HG03354 (cell line): ENCODE measurements around the gene TOMM22.
A peak's percentile ranks its signal among the peaks of the same experiment; 100 is the strongest.
"Not testable (repeated sequence)": the region's sequence is repeated elsewhere in the genome, so short reads cannot be mapped to it uniquely, and the experiment has no call there.

Source experiments
- ATAC-seq: cut with Tn5 transposase; IDR thresholded peaks from one replicate; pipeline ENCODE4 v1.9.1; 2021; ENCODE audit warnings: mild to moderate bottlenecking; ENCODE audit not compliant: unreplicated experiment, poor library complexity, severe bottlenecking

TOMM22 gene

DNA sequence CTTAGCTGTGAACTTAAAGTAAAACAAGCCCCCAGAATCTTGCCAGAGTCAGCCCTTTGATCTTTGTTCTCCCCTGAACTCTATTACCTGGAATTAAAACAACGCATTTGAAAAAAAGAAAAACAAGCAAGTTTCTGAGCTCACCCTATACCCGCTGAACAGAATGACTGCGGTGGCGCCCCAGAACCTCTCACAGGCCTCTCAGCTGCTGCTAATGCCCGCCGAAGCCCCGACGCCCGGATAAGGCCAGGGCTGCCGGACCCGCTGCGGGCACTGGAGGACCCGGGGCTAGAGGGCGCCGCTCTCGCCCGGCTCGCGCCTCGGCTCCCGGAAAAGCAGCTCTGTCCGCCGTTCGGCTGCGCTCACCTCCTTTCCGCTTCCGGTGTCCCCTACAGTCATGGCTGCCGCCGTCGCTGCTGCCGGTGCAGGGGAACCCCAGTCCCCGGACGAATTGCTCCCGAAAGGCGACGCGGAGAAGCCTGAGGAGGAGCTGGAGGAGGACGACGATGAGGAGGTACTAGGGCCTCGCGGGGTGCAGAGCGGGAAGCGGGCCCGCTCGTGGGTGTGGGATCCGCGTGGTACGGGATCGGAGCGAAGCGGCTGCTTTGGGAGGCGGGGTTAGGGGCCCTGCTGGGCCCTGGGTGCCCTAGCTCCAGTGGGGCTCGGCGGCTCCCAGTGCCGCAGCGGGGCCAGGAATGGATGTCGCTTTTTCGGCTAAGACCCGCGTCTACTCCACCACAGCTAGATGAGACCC, at the start of gene TOMM22:
Gene TOMM22, plus strand, starts transcription at position 376 of the 754 bp plus-strand sequence. Its CDS starts 22 bp downstream, at position 398.
- peak; percentile 95 for ATAC-seq

- no peak for ATAC-seq
Observed at GRCh38 chr22:38632528-38632927, 49.2 kb upstream of the TOMM22 start.

GRCh38 chr22:38638216-38638615, 43.5 kb upstream of the TOMM22 start:
- ATAC-seq, result no peak

DNA sequence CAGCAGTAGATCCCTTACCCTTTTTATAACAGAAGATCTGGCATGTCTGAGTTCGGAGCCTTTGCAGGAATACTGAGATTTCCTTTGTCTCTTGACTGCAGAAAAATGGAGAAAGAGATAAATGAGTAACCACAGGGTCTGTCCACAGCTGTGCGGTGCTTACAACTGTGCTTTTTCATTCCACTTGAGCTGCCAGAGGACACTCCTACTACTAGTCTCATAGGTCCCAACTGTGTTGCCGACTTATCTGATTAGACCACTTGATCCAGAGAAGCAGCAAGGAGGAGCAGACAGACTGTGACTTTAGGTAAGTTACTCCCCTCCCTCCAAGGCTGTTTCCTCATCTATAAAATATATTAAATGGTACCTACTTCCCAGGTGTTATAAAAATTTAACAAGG, 43.0 kb upstream of the TOMM22 start:
- no peak for ATAC-seq

GRCh38 chr22:38641476-38642040, 40.2 kb upstream of the TOMM22 start:
- no peak for ATAC-seq

GRCh38 chr22:38644245-38644644, 37.5 kb upstream of the TOMM22 start:
- ATAC-seq, result not testable (repeated sequence)

DNA sequence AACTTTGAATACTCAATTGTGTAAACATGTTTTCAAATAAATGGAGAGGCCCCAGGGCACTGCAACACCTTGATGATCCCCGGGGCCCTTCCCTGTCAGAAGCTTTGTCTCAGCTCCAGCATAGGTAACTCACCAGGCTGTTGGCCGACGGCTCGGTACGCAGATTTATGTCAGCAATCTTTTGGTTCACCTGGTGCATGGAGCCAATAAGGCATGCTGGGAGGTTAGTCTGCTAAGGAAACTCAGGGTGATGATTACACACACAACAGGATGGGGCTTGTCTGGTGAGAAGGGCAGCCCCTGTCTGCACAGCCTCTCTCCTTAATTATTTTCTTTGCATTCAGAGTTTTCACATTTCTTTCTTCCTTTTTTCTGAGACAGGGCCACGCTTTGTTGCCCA, 36.3 kb upstream of the TOMM22 start:
- no peak for ATAC-seq

GRCh38 chr22:38649841-38650522, 31.8 kb upstream of the TOMM22 start:
- no peak for ATAC-seq

DNA sequence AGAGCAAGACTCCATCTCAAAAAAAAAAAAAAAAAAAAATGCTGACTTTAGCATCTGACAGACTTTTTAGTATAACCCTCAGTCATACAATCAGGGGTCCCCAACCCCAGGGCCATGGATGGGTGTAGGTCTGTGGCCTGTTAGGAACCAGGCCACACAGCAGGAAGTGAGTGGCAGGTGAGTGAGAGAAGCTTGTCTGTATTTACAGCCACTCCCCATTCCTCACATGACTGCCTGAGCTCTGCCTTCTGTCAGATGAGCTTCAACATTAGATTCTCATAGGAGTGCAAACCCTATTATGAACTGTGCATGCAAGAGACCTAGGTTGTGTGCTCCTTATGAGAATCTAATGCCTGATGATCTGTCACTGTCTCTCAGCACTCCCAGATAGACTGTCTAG, 28.9 kb upstream of the TOMM22 start:
- ATAC-seq, result no peak

GRCh38 chr22:38653741-38654140, 28.0 kb upstream of the TOMM22 start:
- ATAC-seq, result no peak

- ATAC-seq, result no peak
Observed at GRCh38 chr22:38655519-38656255, 26.1 kb upstream of the TOMM22 start.

DNA sequence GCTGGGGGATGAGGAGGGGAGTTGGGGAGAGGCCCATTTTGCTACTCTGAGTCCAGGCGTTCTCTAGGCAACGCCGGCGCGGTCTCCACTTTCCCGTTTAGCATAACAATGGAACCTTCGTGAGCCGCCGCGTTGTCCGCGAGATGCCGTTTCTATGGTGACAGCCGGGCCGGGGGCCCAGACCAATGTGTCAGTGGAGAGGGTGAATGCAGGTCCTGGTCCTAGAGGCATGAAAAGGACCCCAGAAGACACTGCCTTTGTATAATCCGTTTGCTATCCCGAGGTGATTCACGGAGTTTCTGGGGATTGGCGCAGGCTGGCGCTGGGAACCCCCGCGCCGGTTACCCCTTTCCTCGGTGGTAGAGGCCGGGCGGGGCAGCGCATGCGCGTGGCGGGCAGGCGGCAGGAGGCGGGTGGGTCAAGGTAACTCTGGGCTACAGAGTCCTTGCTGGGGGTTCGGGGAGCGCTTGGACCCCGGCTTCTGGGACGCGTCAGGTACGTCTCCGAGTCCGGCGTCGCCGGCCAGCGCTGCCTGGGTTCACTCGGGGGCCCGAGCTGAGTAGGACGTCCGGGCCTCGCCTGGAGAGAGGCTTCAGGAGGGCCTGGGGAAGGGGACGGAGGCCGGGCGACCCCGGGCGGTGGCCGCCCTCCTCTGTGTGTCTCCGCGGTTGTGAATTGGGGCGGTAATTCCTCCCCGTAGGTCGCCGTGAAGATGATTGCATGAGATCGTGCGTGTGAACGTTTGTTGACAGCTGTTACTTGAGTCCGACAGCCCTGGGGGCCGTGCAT, 25.3 kb upstream of the TOMM22 start, which contains the start of the genes CBY1 and FAM227A:
Gene CBY1, plus strand, starts transcription at position 383 of the 789 bp plus-strand sequence. CDS start 11,417 bp downstream, outside the sequence.
Gene FAM227A, minus strand, starts transcription at position 137 of the 789 bp plus-strand sequence. CDS start 6,224 bp downstream, outside the sequence.
- peak; percentile 73 for ATAC-seq

DNA sequence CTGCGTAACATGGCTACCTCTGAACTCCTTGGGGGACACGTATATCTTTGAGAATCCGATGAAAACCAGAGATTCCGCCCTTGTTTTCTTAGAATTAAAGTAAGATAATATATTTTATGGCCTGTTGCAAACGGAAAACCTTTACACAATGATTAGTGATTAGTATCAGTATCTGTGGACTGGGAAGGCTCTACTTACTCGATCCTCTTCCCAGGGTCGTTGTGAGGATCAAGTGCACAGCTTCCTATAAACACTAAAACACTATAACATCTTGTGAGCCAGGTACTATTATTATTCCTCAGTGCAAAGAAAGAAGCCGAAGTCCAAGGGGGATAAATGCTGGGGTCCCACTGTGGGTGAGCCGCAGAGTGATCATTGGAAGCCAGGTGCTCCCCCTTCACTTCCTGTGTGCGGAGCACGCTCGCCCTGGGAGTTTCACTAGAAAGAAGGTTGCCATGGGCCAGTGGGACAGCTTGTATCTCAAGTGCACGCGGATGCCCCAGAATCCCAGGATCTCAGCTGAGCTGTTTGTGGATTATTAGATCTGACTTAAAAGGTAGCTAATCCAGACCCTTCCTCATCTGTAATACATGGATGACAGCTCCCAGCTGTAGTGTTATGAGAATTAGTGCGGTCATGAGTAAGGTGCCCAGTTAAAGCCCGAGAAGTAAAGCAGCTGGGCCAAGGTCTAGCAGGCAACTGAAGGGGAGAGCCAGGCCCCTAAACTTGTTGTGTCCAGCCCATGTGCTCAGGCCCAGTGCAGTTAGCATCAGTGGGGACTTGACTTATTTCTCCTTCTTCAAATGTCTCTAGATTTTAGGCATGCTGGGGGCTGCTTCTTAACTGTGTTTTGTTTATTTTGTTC, 24.5 kb upstream of the TOMM22 start:
- peak; percentile 44 for ATAC-seq

- ATAC-seq, result no peak
Observed at GRCh38 chr22:38674888-38675287, 6.9 kb upstream of the TOMM22 start.

- ATAC-seq, result no peak
Observed at GRCh38 chr22:38675833-38676232, 5.9 kb upstream of the TOMM22 start.

DNA sequence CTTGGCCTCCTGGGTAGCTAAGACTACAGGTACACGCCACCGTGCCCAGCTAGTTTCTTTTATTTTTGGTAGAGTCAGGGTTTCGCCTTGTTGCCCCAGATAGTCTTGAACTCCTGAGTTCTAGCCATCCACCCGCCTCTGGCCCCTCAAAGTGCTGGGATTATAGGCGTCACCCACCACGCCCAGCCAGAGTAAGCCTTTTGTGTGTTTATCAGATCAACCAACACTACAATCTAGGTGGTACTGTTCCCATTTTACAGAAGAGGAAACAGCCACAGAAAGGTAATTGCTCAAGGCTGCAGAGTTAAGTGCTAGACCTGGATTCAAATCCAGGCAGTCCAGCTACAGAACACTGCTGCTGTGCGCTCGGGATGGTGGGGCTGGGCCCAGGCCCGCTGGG, 3.1 kb downstream of the TOMM22 start:
- ATAC-seq, result no peak

DNA sequence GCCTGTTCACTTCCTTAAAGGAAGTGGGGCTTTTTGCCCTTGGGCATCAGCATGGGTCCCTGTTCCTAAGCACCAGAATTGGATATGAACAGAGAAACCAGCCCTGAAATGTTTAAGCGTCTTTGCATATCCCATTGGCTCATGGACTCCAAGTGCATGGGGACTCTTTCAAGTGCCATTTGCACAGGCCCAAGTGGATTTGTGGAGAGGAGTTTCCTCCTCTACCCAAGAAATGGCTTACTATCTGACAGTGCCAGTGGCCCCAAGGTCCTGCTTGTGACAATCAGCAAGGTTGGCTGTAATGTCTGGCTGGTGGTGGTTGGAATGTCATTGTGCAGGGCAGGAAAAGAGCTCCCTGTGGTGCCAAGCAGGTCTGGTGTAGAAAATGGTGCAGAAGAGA, 4.0 kb downstream of the TOMM22 start:
- no peak for ATAC-seq

DNA sequence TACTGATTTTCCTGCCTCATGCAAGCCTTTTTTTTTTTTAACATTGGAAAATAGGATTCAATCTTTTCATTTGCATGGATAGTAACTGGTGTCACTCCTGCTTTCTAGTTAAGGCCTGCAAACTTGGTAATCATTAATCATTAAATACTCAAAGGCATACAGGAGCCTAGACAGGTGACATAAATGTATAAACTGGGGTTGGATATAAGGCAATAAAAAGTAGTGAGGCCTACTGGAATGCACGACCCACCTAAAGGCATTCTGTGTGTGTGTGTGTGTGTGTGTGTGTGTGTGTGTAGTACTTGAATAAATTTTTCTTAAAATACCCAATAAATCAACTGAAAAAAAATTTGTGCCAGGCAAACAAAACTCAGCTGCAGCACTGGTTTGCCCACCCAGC, 7.9 kb downstream of the TOMM22 start:
- no peak for ATAC-seq
